HEK293T (cell line): ENCODE data around the gene PTPN4.
A peak's percentile ranks its signal among the peaks of the same experiment; 100 is the strongest.

ENCODE experiments used
- ARNT ChIP-seq: fragments of 450-650 bp; IDR thresholded peaks from 2 replicates; pipeline ENCODE4 v1.6.1; 2017; ENCODE audit warnings: mild to moderate bottlenecking
- CTBP1 ChIP-seq: fragments of 450-650 bp; IDR thresholded peaks from 2 replicates; pipeline ENCODE4 v1.6.1; 2016; ENCODE audit warnings: borderline replicate concordance
- ELF4 ChIP-seq: fragments of 450-650 bp; IDR thresholded peaks from 2 replicates; pipeline ENCODE4 v1.6.1; 2017; ENCODE audit warnings: antibody characterized with exemption
- FOXA1 ChIP-seq: fragments of 450-650 bp; IDR thresholded peaks from 2 replicates; pipeline ENCODE4 v1.6.1; 2016; ENCODE audit warnings: mild to moderate bottlenecking
- FOXK2 ChIP-seq: fragments of 450-650 bp; IDR thresholded peaks from 2 replicates; pipeline ENCODE4 v1.6.1; 2016; ENCODE audit warnings: mild to moderate bottlenecking
- HDGF ChIP-seq: fragments of 450-650 bp; IDR thresholded peaks from 2 replicates; pipeline ENCODE4 v1.6.1; 2017; ENCODE audit warnings: antibody characterized with exemption, borderline replicate concordance
- L3MBTL2 ChIP-seq: fragments of 450-650 bp; conservative IDR thresholded peaks from 2 replicates; pipeline ENCODE4 v1.6.1; 2016; ENCODE audit warnings: mild to moderate bottlenecking
- NFRKB ChIP-seq: fragments of 450-650 bp; IDR thresholded peaks from 2 replicates; pipeline ENCODE4 v1.6.1; 2016; ENCODE audit warnings: mild to moderate bottlenecking, moderate library complexity
- PKNOX1 ChIP-seq: fragments of 450-650 bp; IDR thresholded peaks from 2 replicates; pipeline ENCODE4 v1.6.1; 2016
- SP1 ChIP-seq: fragments of 450-650 bp; IDR thresholded peaks from 2 replicates; pipeline ENCODE4 v1.6.1; 2017
- SUZ12 ChIP-seq: fragments of 450-650 bp; IDR thresholded peaks from 2 replicates; pipeline ENCODE4 v1.6.1; 2016; ENCODE audit warnings: mild to moderate bottlenecking
- TARDBP ChIP-seq: fragments of 450-650 bp; IDR thresholded peaks from 2 replicates; pipeline ENCODE4 v1.6.1; 2016
- ZNF384 ChIP-seq: fragments of 450-650 bp; IDR thresholded peaks from 2 replicates; pipeline ENCODE4 v1.6.1; 2016

- no peak for TF ChIP-seq TARDBP
- peak; percentile 96 for TF ChIP-seq L3MBTL2
- TF ChIP-seq CTBP1 = no peak
- TF ChIP-seq NFRKB = no peak
- no peak for TF ChIP-seq SP1
- no peak for TF ChIP-seq HDGF
- no peak for TF ChIP-seq ELF4
- TF ChIP-seq FOXA1 = no peak
- TF ChIP-seq FOXK2 = no peak
- TF ChIP-seq ZNF384 = no peak
- no peak for TF ChIP-seq SUZ12
- no peak for TF ChIP-seq ARNT
- no peak for TF ChIP-seq PKNOX1
These were observed 253.3 kb downstream of the PTPN4 start, which contains the start of gene EPB41L5 for GRCh38 chr2:120012771-120013596.
